ENCODE data around the gene AK5. TPM values are rescaled to one million over a fixed set of nuclear protein-coding genes. Genes with fewer than 3 reads are reported as not detected.
"Not testable (repeated sequence)": the region's sequence is repeated elsewhere in the genome, so short reads cannot be mapped to it uniquely, and the experiment has no call there.

AK5 gene
- total and polyA plus RNA-seq, 2 donors = 0.71 to 2.0 TPM

DNA sequence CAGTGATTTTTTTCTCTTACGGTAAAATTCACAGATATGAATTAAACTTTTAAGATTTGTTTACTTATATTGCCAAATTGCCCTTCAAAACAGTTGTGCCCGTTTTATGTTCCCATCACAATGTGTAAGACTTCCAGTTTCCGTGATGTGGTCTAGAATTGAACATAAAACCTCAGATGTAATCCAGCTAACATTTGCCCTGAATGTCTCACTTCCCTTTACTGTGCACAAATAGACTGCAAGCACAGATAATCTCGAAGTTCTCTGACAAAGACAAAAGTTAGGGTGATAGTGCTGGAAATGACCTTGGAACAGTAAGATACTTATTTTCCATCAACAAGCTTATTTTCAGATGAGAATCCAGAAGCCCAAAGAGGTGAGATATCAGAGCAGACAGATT is 223.2 kb downstream of the AK5 start:
- WGBS = 15% methylated on average over 4 of the region's 4 CpGs
- H3K27ac ChIP-seq (ENCODE audit: low read depth in 1 of 2, low read length in 1 of 2) = no peak overlapping the region

GRCh38 chr1:77506771-77507170 is 225.0 kb downstream of the AK5 start:
- H3K9me3 ChIP-seq (ENCODE audit: control insufficient read depth in 2 of 2, insufficient read depth in 1 of 2, low read length in 1 of 2) = no peaks in the 10 kb centered on the region
- no peak overlapping the region for H3K27ac ChIP-seq (ENCODE audit: low read depth in 1 of 2, low read length in 1 of 2)
- no peaks in the 10 kb centered on the region for H3K27me3 ChIP-seq (ENCODE audit: control insufficient read depth in 2 of 2, insufficient read depth in 1 of 2, low read length in 1 of 2)
- WGBS = 98% methylated on average over 4 of the region's 4 CpGs
- no peak for DNase-seq (ENCODE audit: low read depth in 6 of 9, low spot score in 9 of 9)
- no peaks in the 10 kb centered on the region for H3K36me3 ChIP-seq (ENCODE audit: control insufficient read depth in 2 of 2, insufficient read depth in 2 of 2, low read length in 1 of 2)
- no peaks in the 10 kb centered on the region for H3K4me1 ChIP-seq (ENCODE audit: control insufficient read depth in 2 of 2, insufficient read depth in 2 of 2, low read length in 2 of 2)
- H3K4me3 ChIP-seq (ENCODE audit: low read length in 2 of 2) = no peak overlapping the region

More for the DNA sequence above, 223.2 kb downstream of the AK5 start:
- DNase-seq (ENCODE audit: low read depth in 6 of 9, low spot score in 9 of 9) = peak in 1 of 9 donors; percentile 7
- H3K4me3 ChIP-seq (ENCODE audit: low read length in 2 of 2) = no peak overlapping the region
- H3K27me3 ChIP-seq (ENCODE audit: control insufficient read depth in 2 of 2, insufficient read depth in 1 of 2, low read length in 1 of 2) = no peaks in the 10 kb centered on the region
- no peaks in the 10 kb centered on the region for H3K36me3 ChIP-seq (ENCODE audit: control insufficient read depth in 2 of 2, insufficient read depth in 2 of 2, low read length in 1 of 2)
- no peaks in the 10 kb centered on the region for H3K4me1 ChIP-seq (ENCODE audit: control insufficient read depth in 2 of 2, insufficient read depth in 2 of 2, low read length in 2 of 2)
- H3K9me3 ChIP-seq (ENCODE audit: control insufficient read depth in 2 of 2, insufficient read depth in 1 of 2, low read length in 1 of 2) = no peaks in the 10 kb centered on the region

DNA sequence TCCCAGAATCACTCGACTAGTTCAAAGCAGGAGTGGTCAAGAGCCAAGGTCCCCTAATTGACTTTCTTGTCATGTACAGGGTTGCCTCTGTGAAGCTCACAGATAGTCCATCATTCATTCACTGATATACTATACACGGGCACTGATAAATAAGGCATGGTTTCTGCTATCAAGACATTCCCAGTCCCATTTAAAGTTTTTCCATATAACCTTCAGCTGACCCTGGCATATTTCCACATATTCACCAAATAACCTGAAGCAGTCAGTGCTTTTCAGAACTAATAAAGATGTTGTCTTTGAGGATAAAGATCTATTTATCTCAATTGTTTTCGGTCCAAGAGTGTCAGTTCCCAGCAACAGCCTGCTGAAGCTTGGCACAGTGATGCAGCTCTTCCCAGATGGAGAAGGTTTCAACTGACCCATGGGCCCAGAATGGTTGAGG is 227.3 kb downstream of the AK5 start:
- Histone ChIP-seq H3K9me3 (ENCODE audit: control insufficient read depth in 2 of 2, insufficient read depth in 1 of 2, low read length in 1 of 2) (no peaks in the 10 kb centered on the region), H3K4me1 (ENCODE audit: control insufficient read depth in 2 of 2, insufficient read depth in 2 of 2, low read length in 2 of 2) (no peaks in the 10 kb centered on the region), H3K27me3 (ENCODE audit: control insufficient read depth in 2 of 2, insufficient read depth in 1 of 2, low read length in 1 of 2) (no peaks in the 10 kb centered on the region), H3K27ac (ENCODE audit: low read depth in 1 of 2, low read length in 1 of 2) (no peak overlapping the region), H3K36me3 (ENCODE audit: control insufficient read depth in 2 of 2, insufficient read depth in 2 of 2, low read length in 1 of 2) (no peaks in the 10 kb centered on the region), H3K4me3 (ENCODE audit: low read length in 2 of 2) (no peak overlapping the region)
- DNase-seq (ENCODE audit: low read depth in 6 of 9, low spot score in 9 of 9) = no peak
- 98% methylated on average over 3 of the region's 3 CpGs for WGBS

GRCh38 chr1:77509898-77510297 is 228.1 kb downstream of the AK5 start:
- Histone ChIP-seq H3K9me3 (ENCODE audit: control insufficient read depth in 2 of 2, insufficient read depth in 1 of 2, low read length in 1 of 2) (no peaks in the 10 kb centered on the region), H3K27ac (ENCODE audit: low read depth in 1 of 2, low read length in 1 of 2) (no peak overlapping the region), H3K27me3 (ENCODE audit: control insufficient read depth in 2 of 2, insufficient read depth in 1 of 2, low read length in 1 of 2) (no peaks in the 10 kb centered on the region), H3K36me3 (ENCODE audit: control insufficient read depth in 2 of 2, insufficient read depth in 2 of 2, low read length in 1 of 2) (no peaks in the 10 kb centered on the region), H3K4me3 (ENCODE audit: low read length in 2 of 2) (no peak overlapping the region), H3K4me1 (ENCODE audit: control insufficient read depth in 2 of 2, insufficient read depth in 2 of 2, low read length in 2 of 2) (no peaks in the 10 kb centered on the region)
- 99% methylated on average over 2 of the region's 2 CpGs for WGBS
- DNase-seq (ENCODE audit: low read depth in 6 of 9, low spot score in 9 of 9) = no peak

- WGBS = 98% methylated on average over 2 of the region's 2 CpGs
- H3K9me3 ChIP-seq (ENCODE audit: control insufficient read depth in 2 of 2, insufficient read depth in 1 of 2, low read length in 1 of 2) = no peaks in the 10 kb centered on the region
- H3K36me3 ChIP-seq (ENCODE audit: control insufficient read depth in 2 of 2, insufficient read depth in 2 of 2, low read length in 1 of 2) = no peaks in the 10 kb centered on the region
- H3K4me3 ChIP-seq (ENCODE audit: low read length in 2 of 2) = no peak overlapping the region
- no peaks in the 10 kb centered on the region for H3K4me1 ChIP-seq (ENCODE audit: control insufficient read depth in 2 of 2, insufficient read depth in 2 of 2, low read length in 2 of 2)
- no peaks in the 10 kb centered on the region for H3K27me3 ChIP-seq (ENCODE audit: control insufficient read depth in 2 of 2, insufficient read depth in 1 of 2, low read length in 1 of 2)
- no peak overlapping the region for H3K27ac ChIP-seq (ENCODE audit: low read depth in 1 of 2, low read length in 1 of 2)
- DNase-seq (ENCODE audit: low read depth in 6 of 9, low spot score in 9 of 9) = no peak
These were observed 229.6 kb downstream of the AK5 start for GRCh38 chr1:77511440-77511840.

GRCh38 chr1:77512650-77513049 is 230.8 kb downstream of the AK5 start:
- H3K36me3 ChIP-seq (ENCODE audit: control insufficient read depth in 2 of 2, insufficient read depth in 2 of 2, low read length in 1 of 2); H3K4me3 ChIP-seq (ENCODE audit: low read length in 2 of 2); DNase-seq (ENCODE audit: low read depth in 6 of 9, low spot score in 9 of 9); H3K4me1 ChIP-seq (ENCODE audit: control insufficient read depth in 2 of 2, insufficient read depth in 2 of 2, low read length in 2 of 2); H3K9me3 ChIP-seq (ENCODE audit: control insufficient read depth in 2 of 2, insufficient read depth in 1 of 2, low read length in 1 of 2); H3K27ac ChIP-seq (ENCODE audit: low read depth in 1 of 2, low read length in 1 of 2); H3K27me3 ChIP-seq (ENCODE audit: control insufficient read depth in 2 of 2, insufficient read depth in 1 of 2, low read length in 1 of 2): not testable (repeated sequence)
- 94% methylated on average over 1 of the region's 3 CpGs for WGBS

- Histone ChIP-seq H3K4me3 (ENCODE audit: low read length in 2 of 2) (no peak overlapping the region), H3K9me3 (ENCODE audit: control insufficient read depth in 2 of 2, insufficient read depth in 1 of 2, low read length in 1 of 2) (no peaks in the 10 kb centered on the region), H3K27ac (ENCODE audit: low read depth in 1 of 2, low read length in 1 of 2) (no peak overlapping the region), H3K36me3 (ENCODE audit: control insufficient read depth in 2 of 2, insufficient read depth in 2 of 2, low read length in 1 of 2) (no peaks in the 10 kb centered on the region), H3K4me1 (ENCODE audit: control insufficient read depth in 2 of 2, insufficient read depth in 2 of 2, low read length in 2 of 2) (no peaks in the 10 kb centered on the region), H3K27me3 (ENCODE audit: control insufficient read depth in 2 of 2, insufficient read depth in 1 of 2, low read length in 1 of 2) (no peaks in the 10 kb centered on the region)
- 89% methylated on average over 17 of the region's 17 CpGs for WGBS
- DNase-seq (ENCODE audit: low read depth in 6 of 9, low spot score in 9 of 9) = no peak
These were observed 232.3 kb downstream of the AK5 start for GRCh38 chr1:77513839-77514763.

DNA sequence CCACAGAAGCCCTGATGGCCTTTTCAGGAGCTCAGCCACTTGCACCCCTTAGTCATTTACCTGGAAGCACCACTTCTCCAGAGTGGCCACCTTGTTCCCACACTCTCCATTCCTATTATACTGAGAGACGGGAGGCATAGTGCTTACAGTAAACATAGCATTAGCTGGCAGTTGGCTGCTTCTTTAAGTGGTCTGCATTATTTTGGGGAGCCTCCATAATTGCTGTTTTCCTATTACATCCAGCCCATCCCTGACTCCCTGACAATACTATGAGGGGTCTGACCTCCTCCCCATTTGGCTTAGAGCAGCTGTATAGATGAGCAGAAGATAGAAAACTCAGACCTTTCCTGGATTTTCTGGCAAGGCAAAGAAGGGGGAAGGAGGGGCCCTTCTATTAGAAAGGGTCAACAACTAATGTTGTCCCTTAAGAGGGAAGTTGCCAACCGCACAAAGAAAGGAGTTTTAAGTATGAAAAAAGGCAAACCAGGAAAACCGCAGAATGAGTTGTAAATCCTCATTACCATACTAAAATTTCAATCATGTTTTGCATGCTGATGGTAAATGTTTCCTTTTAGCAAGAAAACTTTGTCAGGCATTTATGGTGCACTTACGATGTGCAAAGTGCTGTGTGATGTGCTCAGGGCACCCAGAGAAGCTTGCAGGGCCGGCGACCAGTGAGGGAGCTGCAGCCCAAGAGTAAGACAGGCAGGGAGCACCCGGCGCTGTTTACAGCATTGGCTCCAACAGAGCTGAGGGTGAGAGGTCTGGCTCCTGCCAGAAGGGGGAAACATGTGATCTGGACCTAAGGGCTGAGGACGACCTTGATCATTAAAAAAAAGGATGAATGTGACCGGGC is 233.3 kb downstream of the AK5 start:
- no peaks in the 10 kb centered on the region for H3K4me1 ChIP-seq (ENCODE audit: control insufficient read depth in 2 of 2, insufficient read depth in 2 of 2, low read length in 2 of 2)
- no peak overlapping the region for H3K4me3 ChIP-seq (ENCODE audit: low read length in 2 of 2)
- no peak overlapping the region for H3K27ac ChIP-seq (ENCODE audit: low read depth in 1 of 2, low read length in 1 of 2)
- no peaks in the 10 kb centered on the region for H3K36me3 ChIP-seq (ENCODE audit: control insufficient read depth in 2 of 2, insufficient read depth in 2 of 2, low read length in 1 of 2)
- no peak for DNase-seq (ENCODE audit: low read depth in 6 of 9, low spot score in 9 of 9)
- H3K9me3 ChIP-seq (ENCODE audit: control insufficient read depth in 2 of 2, insufficient read depth in 1 of 2, low read length in 1 of 2) = no peaks in the 10 kb centered on the region
- no peaks in the 10 kb centered on the region for H3K27me3 ChIP-seq (ENCODE audit: control insufficient read depth in 2 of 2, insufficient read depth in 1 of 2, low read length in 1 of 2)
- WGBS = 54% methylated on average over 10 of the region's 10 CpGs

- Histone ChIP-seq H3K27ac (ENCODE audit: low read depth in 1 of 2, low read length in 1 of 2) (no peak overlapping the region), H3K4me1 (ENCODE audit: control insufficient read depth in 2 of 2, insufficient read depth in 2 of 2, low read length in 2 of 2) (no peaks in the 10 kb centered on the region), H3K27me3 (ENCODE audit: control insufficient read depth in 2 of 2, insufficient read depth in 1 of 2, low read length in 1 of 2) (no peaks in the 10 kb centered on the region), H3K9me3 (ENCODE audit: control insufficient read depth in 2 of 2, insufficient read depth in 1 of 2, low read length in 1 of 2) (no peaks in the 10 kb centered on the region), H3K4me3 (ENCODE audit: low read length in 2 of 2) (no peak overlapping the region), H3K36me3 (ENCODE audit: control insufficient read depth in 2 of 2, insufficient read depth in 2 of 2, low read length in 1 of 2) (no peaks in the 10 kb centered on the region)
- 98% methylated on average over 2 of the region's 2 CpGs for WGBS
- no peak for DNase-seq (ENCODE audit: low read depth in 6 of 9, low spot score in 9 of 9)
These were observed 234.3 kb downstream of the AK5 start for GRCh38 chr1:77516106-77516505.
